ENCODE results near the gene THEM4. TPM values are rescaled to one million over a fixed set of nuclear protein-coding genes. Genes with fewer than 3 reads are reported as not detected.

The THEM4 gene
- total and polyA plus RNA-seq, 2 of the 8 experiments (the other 6 are each of a cell fraction or from before 2014, with no cell fraction given): 9.9 to 11.2 TPM

DNA sequence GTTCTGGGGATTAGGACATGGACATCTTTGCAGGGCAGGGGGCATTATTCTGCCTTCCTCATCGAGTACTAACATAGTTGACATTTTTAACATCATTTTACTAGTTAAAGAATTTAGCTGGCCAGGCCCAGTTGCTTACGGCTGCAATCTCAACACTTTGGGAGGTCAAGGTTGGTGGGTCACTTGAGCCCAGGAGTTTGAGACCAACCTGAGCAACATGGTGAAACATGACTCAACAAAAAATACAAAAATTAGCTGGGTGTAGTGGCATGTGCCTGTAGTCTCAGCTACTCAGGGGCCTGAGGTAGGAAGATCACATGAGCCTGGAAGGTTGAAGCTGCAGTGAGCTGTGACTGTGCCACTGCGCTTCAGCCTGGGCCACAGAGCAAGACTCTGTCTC is 29.8 kb upstream of the THEM4 start:
- Histone ChIP-seq H3K79me1 (ENCODE audit: low read depth, low read length) (no peaks in the 10 kb centered on the region), H2BK120ac (replicated peaks; ENCODE audit: low read depth, low read length) (no peak overlapping the region), H4K91ac (replicated peaks; ENCODE audit: insufficient read length, low read length) (no peak overlapping the region), H3K23ac (ENCODE audit: insufficient read length) (no peak overlapping the region), H3K4me2 (ENCODE audit: insufficient read depth in 1 of 2, low read depth in 2 of 2, low read length in 2 of 2) (no peak overlapping the region), H3K18ac (ENCODE audit: extremely low read depth, low read length) (no peak overlapping the region), H3K79me2 (ENCODE audit: control insufficient read depth in 1 of 2, insufficient read depth in 2 of 2, low read length in 2 of 2) (no peaks in the 10 kb centered on the region), H2AFZ (ENCODE audit: low read length) (no peak overlapping the region), H3K4me3 (ENCODE audit: extremely low read depth in 1 of 4, insufficient read depth in 2 of 4, low read depth in 3 of 4, low read length in 4 of 4) (no peak overlapping the region), H3K36me3 (ENCODE audit: control insufficient read depth in 2 of 4, insufficient read depth in 4 of 4, low read length in 3 of 4) (no peaks in the 10 kb centered on the region), H4K20me1 (replicated peaks in 1 of 2; ENCODE audit: control insufficient read depth in 1 of 2, insufficient read depth in 2 of 2, low read length in 2 of 2) (no peaks in the 10 kb centered on the region), H3K4ac (replicated peaks; ENCODE audit: insufficient read length, low read depth, low read length) (no peak overlapping the region), H3K27ac (ENCODE audit: low read depth, low read length) (no peak overlapping the region), H3K27me3 (replicated peaks in 1 of 4; ENCODE audit: control insufficient read depth in 3 of 4, extremely low read depth in 1 of 4, insufficient read depth in 3 of 4, low read length in 3 of 4) (no peaks in the 10 kb centered on the region), H3K23me2 (ENCODE audit: low read depth, low read length) (no peaks in the 10 kb centered on the region; the same call in 1 of the 2 replicates), H2BK15ac (ENCODE audit: low read length) (no peak overlapping the region), H4K5ac (ENCODE audit: insufficient read length, low read depth, low read length) (no peak overlapping the region), H3K4me1 (replicated peaks in 1 of 4; ENCODE audit: control insufficient read depth in 3 of 4, insufficient read depth in 4 of 4, low read length in 3 of 4) (no peaks in the 10 kb centered on the region), H3K9ac (replicated peaks in 1 of 4; ENCODE audit: extremely low read depth in 1 of 4, low read depth in 3 of 4, low read length in 3 of 4) (no peak overlapping the region), H2BK5ac (ENCODE audit: low read depth, low read length) (no peak overlapping the region), H2BK12ac (ENCODE audit: low read depth, low read length) (no peak overlapping the region), H3K56ac (replicated peaks; ENCODE audit: insufficient read length, low read depth, low read length) (no peak overlapping the region), H3K9me3 (ENCODE audit: insufficient read depth in 2 of 2, low read depth in 1 of 2, low read length in 1 of 2) (no peaks in the 10 kb centered on the region), H2AK5ac (ENCODE audit: low read depth, low read length) (no peak overlapping the region), H4K8ac (ENCODE audit: extremely low read depth, insufficient read depth, low read length) (no peak overlapping the region; the same call in 1 of the 2 replicates), H3K14ac (ENCODE audit: insufficient read length) (no peak overlapping the region), H2BK20ac (ENCODE audit: low read length) (no peak overlapping the region)
- FAIRE-seq (no peak), DNase-seq (ENCODE audit: low read depth in 1 of 2, low spot score in 2 of 2) (no peak)
- 88% methylated on average over 3 of the region's 3 CpGs; no CpG with 5 or more reads in 1 of the 2 experiments for WGBS, 2 experiments (ENCODE audit: extremely low coverage in 1 of 2, insufficient coverage in 1 of 2, insufficient read length in 1 of 2, insufficient replicate concordance in 2 of 2, low coverage in 1 of 2, low lambda C conversion rate in 2 of 2, missing lambda C conversion rate in 1 of 2)
- ChIA-PET POLR2A (ENCODE audit: partially characterized antibody) (interaction anchor here (1.0 to 1.6 kb wide), 2 partner anchors 30 to 34 kb away, joined by 3 to 4 read pairs; partner anchors contain the start of gene THEM4), CTCF (ENCODE audit: partially characterized antibody) (interaction anchor here (1.0 to 11.3 kb wide), 8 partner anchors 28 to 96 kb away, joined by 3 to 180 read pairs (median 4); no protein-coding TSS in a partner anchor)
- TF ChIP-seq EP300 (IDR thresholded peaks at IDR 0.05; ENCODE audit: borderline replicate concordance in 1 of 2, low read depth in 2 of 2, low read length in 2 of 2) (no peak), EGR1 (IDR thresholded peaks at IDR 0.05; ENCODE audit: borderline replicate concordance, low read depth, low read length) (no peak), EZH2 (IDR thresholded peaks at IDR 0.05; ENCODE audit: low read depth, low read length, severe bottlenecking) (no peak), BACH1 (IDR thresholded peaks at IDR 0.05; ENCODE audit: low read length) (peak; percentile 25; the same call in 1 of the 2 replicates), RNF2 (IDR thresholded peaks at IDR 0.05; ENCODE audit: borderline replicate concordance, low read depth, low read length, missing control alignments, poor library complexity, severe bottlenecking) (no peak), SP2 (IDR thresholded peaks at IDR 0.05; ENCODE audit: low read length) (no peak), SAP30 (IDR thresholded peaks at IDR 0.05; ENCODE audit: insufficient read depth, insufficient replicate concordance, low read length) (no peak)
- TF ChIP-seq, protein P1, sequence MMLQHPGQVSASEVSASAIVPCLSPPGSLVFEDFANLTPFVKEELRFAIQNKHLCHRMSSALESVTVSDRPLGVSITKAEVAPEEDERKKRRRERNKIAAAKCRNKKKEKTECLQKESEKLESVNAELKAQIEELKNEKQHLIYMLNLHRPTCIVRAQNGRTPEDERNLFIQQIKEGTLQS (IDR thresholded peaks at IDR 0.05; ENCODE audit: insufficient read depth, low read depth, low read length): no peak
- TF ChIP-seq, protein P2, sequence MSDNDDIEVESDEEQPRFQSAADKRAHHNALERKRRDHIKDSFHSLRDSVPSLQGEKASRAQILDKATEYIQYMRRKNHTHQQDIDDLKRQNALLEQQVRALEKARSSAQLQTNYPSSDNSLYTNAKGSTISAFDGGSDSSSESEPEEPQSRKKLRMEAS (IDR thresholded peaks at IDR 0.05): no peak
